WTC11 (cell line): ENCODE data around the gene ATXN7. TPM values are rescaled to one million over a fixed set of nuclear protein-coding genes. Genes with fewer than 3 reads are reported as not detected.
A peak's percentile ranks its signal among the peaks of the same experiment; 100 is the strongest.

Experiments used
- ATAC-seq: fragments of 200-7000 bp; cut with Tn5 transposase; 2 replicates; pipeline ENCODE4 v1.10.0; 2021; ENCODE audit warnings: mild to moderate bottlenecking, moderate library complexity
- CTCF ChIA-PET: fragments of 300-600 bp; sonication (Branson Sonifier 250); formaldehyde crosslinking; loops from one replicate; lab custom pipeline; 2021; ENCODE audit warnings: antibody characterized with exemption; lab: Charles Lee
- POLR2A ChIA-PET: fragments of 350-600 bp; sonication (Branson Sonifier 250); formaldehyde crosslinking; loops from one replicate; lab custom pipeline; 2021; ENCODE audit warnings: antibody characterized with exemption; lab: Charles Lee
- DNase-seq: peaks from one replicate; pipeline ENCODE4 v3.0.0; 2021; ENCODE audit warnings: low spot score
- H3K27ac Mint-ChIP-seq: 2 replicates; pipeline ENCODE4 v1.8.0; 2021; ENCODE audit warnings: mixed read lengths
- H3K27me3 Mint-ChIP-seq: 2 replicates; pipeline ENCODE4 v1.8.0; 2021; ENCODE audit warnings: low read depth, mild to moderate bottlenecking, moderate library complexity, mixed read lengths
- H3K36me3 Mint-ChIP-seq: 2 replicates; pipeline ENCODE4 v1.8.0; 2021; ENCODE audit warnings: mixed read lengths
- H3K4me1 Mint-ChIP-seq: 2 replicates; pipeline ENCODE4 v1.8.0; 2022; ENCODE audit warnings: mixed read lengths
- H3K4me3 Mint-ChIP-seq: 2 replicates; pipeline ENCODE4 v1.8.0; 2021; ENCODE audit warnings: mild to moderate bottlenecking, moderate library complexity, mixed read lengths
- H3K9me3 Mint-ChIP-seq: 2 replicates; pipeline ENCODE4 v1.8.0; 2021; ENCODE audit warnings: mixed read lengths
- FOXK1 ChIP-seq: sonication (generic); formaldehyde crosslinking; IDR thresholded peaks from 2 replicates; pipeline ENCODE4 v1.8.0; 2022; ENCODE audit warnings: mild to moderate bottlenecking, moderate library complexity, missing genetic modification reagents
- GABPB1 ChIP-seq: sonication (generic); formaldehyde crosslinking; IDR thresholded peaks from 2 replicates; pipeline ENCODE4 v1.8.1; 2023; ENCODE audit warnings: mild to moderate bottlenecking, missing genetic modification reagents
- GRHL2 ChIP-seq: fragments of 250-450 bp; sonication (Bioruptor Pico); IDR thresholded peaks from 2 replicates; pipeline ENCODE4 v1.8.0; 2022; ENCODE audit warnings: mild to moderate bottlenecking, moderate library complexity; ENCODE audit not compliant: insufficient replicate concordance, severe bottlenecking
- JUN ChIP-seq: sonication (generic); formaldehyde crosslinking; IDR thresholded peaks from 2 replicates; pipeline ENCODE4 v1.8.0; 2023; ENCODE audit warnings: mild to moderate bottlenecking, missing genetic modification reagents
- KAT7 ChIP-seq: sonication (generic); formaldehyde crosslinking; IDR thresholded peaks from 2 replicates; pipeline ENCODE4 v1.8.1; 2023; ENCODE audit warnings: missing genetic modification reagents, mild to moderate bottlenecking, borderline replicate concordance
- NFYB ChIP-seq: sonication (generic); formaldehyde crosslinking; conservative IDR thresholded peaks from 2 replicates; pipeline ENCODE4 v1.8.0; 2022; ENCODE audit warnings: low read depth, missing genetic modification reagents
- NR2C2 ChIP-seq: sonication (generic); formaldehyde crosslinking; IDR thresholded peaks from 2 replicates; pipeline ENCODE4 v1.8.0; 2022; ENCODE audit warnings: mild to moderate bottlenecking, missing genetic modification reagents
- PRRX2 ChIP-seq: fragments of 250-450 bp; sonication (Bioruptor Pico); IDR thresholded peaks from 2 replicates; pipeline ENCODE4 v1.8.0; 2021; ENCODE audit warnings: mild to moderate bottlenecking
- SMAD4 ChIP-seq: sonication (generic); formaldehyde crosslinking; IDR thresholded peaks from 2 replicates; pipeline ENCODE4 v1.8.0; 2022; ENCODE audit warnings: mild to moderate bottlenecking, missing genetic modification reagents
- SOX15 ChIP-seq: fragments of 250-450 bp; sonication (Bioruptor Pico); IDR thresholded peaks from 2 replicates; pipeline ENCODE4 v1.9.0; 2021; ENCODE audit warnings: mild to moderate bottlenecking
- TCF7 ChIP-seq: sonication (generic); formaldehyde crosslinking; IDR thresholded peaks from 2 replicates; pipeline ENCODE4 v1.8.0; 2022; ENCODE audit warnings: mild to moderate bottlenecking, low read depth, missing genetic modification reagents, moderate library complexity
- ZNF232 ChIP-seq: sonication (generic); formaldehyde crosslinking; IDR thresholded peaks from 2 replicates; pipeline ENCODE4 v1.8.0; 2022; ENCODE audit warnings: mild to moderate bottlenecking, missing genetic modification reagents
- total RNA-seq: library from RNA; stranded (reverse); gene quantifications from 3 replicates; pipeline ENCODE4 v1.2.3, GENCODE V29; 2021
- TF ChIP-seq, protein P1 (sequence below): sonication (generic); formaldehyde crosslinking; IDR thresholded peaks from 2 replicates; pipeline ENCODE4 v1.8.0; 2022; ENCODE audit warnings: missing genetic modification reagents
- TF ChIP-seq, protein P2 (sequence below): sonication (generic); formaldehyde crosslinking; IDR thresholded peaks from 2 replicates; pipeline ENCODE4 v1.8.0; 2022; ENCODE audit warnings: mild to moderate bottlenecking, missing genetic modification reagents
- TF ChIP-seq, protein P3 (sequence below): sonication (generic); formaldehyde crosslinking; IDR thresholded peaks from 2 replicates; pipeline ENCODE4 v1.8.1; 2023; ENCODE audit warnings: mild to moderate bottlenecking, missing genetic modification reagents
- TF ChIP-seq, protein P4 (sequence below): fragments of 250-450 bp; sonication (Bioruptor Pico); IDR thresholded peaks from 2 replicates; pipeline ENCODE4 v1.8.0; 2021; ENCODE audit warnings: mild to moderate bottlenecking
- TF ChIP-seq, protein P5 (sequence below): fragments of 250-450 bp; sonication (Bioruptor Pico); IDR thresholded peaks from 2 replicates; pipeline ENCODE4 v1.9.0; 2021; ENCODE audit warnings: mild to moderate bottlenecking

ATXN7 gene
- total RNA-seq, 1 experiment from 2014 or later = 11.7 TPM

DNA sequence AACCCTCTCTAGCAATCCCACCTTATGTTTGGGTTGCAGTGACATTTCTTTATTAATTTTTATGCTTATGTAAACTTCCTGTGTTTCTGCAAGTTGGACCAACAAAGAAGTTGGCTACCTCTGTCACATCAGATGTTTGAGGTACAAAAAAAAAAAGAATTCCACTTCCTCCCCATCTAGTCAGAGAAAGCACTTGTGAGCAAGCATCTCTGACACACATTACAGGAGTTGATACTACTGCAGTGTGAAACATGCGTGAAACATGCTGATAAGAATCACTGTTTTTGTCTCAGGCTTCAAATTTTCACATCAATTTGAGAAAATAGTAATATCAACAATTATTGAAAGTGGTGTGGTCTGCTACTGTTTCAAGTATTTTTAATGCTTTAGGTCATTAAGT is 47.2 kb downstream of the ATXN7 start (continued):
- no peak for TF ChIP-seq TCF7
- no peak for TF ChIP-seq PRRX2 (CRISPR knock-in tag)
- TF ChIP-seq, protein P1, sequence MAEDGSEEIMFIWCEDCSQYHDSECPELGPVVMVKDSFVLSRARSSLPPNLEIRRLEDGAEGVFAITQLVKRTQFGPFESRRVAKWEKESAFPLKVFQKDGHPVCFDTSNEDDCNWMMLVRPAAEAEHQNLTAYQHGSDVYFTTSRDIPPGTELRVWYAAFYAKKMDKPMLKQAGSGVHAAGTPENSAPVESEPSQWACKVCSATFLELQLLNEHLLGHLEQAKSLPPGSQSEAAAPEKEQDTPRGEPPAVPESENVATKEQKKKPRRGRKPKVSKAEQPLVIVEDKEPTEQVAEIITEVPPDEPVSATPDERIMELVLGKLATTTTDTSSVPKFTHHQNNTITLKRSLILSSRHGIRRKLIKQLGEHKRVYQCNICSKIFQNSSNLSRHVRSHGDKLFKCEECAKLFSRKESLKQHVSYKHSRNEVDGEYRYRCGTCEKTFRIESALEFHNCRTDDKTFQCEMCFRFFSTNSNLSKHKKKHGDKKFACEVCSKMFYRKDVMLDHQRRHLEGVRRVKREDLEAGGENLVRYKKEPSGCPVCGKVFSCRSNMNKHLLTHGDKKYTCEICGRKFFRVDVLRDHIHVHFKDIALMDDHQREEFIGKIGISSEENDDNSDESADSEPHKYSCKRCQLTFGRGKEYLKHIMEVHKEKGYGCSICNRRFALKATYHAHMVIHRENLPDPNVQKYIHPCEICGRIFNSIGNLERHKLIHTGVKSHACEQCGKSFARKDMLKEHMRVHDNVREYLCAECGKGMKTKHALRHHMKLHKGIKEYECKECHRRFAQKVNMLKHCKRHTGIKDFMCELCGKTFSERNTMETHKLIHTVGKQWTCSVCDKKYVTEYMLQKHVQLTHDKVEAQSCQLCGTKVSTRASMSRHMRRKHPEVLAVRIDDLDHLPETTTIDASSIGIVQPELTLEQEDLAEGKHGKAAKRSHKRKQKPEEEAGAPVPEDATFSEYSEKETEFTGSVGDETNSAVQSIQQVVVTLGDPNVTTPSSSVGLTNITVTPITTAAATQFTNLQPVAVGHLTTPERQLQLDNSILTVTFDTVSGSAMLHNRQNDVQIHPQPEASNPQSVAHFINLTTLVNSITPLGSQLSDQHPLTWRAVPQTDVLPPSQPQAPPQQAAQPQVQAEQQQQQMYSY (CRISPR knock-in tag) = no peak
- no peak for TF ChIP-seq FOXK1
- TF ChIP-seq SOX15 (CRISPR knock-in tag) = no peak
- TF ChIP-seq JUN (CRISPR knock-in tag) = no peak
- TF ChIP-seq, protein P2, sequence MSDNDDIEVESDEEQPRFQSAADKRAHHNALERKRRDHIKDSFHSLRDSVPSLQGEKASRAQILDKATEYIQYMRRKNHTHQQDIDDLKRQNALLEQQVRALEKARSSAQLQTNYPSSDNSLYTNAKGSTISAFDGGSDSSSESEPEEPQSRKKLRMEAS = no peak
- TF ChIP-seq NR2C2 = no peak
- TF ChIP-seq SMAD4 (CRISPR knock-in tag) = no peak
- TF ChIP-seq ZNF232 (CRISPR knock-in tag) = no peak
- no peak for TF ChIP-seq KAT7

DNA sequence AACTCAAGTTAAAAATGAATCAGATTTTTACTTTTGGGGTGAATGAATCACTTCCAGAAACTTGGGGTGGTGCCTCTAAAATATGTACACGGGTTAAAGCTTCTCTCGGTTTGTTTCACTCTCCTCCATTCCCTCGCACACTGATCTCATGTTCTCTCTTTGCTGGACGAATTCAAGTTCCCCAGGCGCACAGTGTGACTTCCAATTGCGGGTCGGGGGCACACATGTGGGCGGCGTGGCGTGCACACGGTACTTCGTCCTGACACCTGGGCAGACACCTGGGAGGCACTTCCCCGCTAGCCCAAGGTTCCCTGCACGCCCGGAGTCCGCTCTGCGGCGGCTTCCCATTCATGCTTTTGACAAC is 47.8 kb downstream of the ATXN7 start:
- no peaks in the 10 kb centered on the region for H3K9me3 Mint-ChIP-seq
- peaks cover 35% of the 10 kb centered on the region for H3K4me1 Mint-ChIP-seq
- H3K27me3 Mint-ChIP-seq = peaks cover 3% of the 10 kb centered on the region; the same call in 1 of the 2 replicates
- H3K27ac Mint-ChIP-seq = peak overlapping the region; percentile 82
- TF ChIP-seq, protein P3, sequence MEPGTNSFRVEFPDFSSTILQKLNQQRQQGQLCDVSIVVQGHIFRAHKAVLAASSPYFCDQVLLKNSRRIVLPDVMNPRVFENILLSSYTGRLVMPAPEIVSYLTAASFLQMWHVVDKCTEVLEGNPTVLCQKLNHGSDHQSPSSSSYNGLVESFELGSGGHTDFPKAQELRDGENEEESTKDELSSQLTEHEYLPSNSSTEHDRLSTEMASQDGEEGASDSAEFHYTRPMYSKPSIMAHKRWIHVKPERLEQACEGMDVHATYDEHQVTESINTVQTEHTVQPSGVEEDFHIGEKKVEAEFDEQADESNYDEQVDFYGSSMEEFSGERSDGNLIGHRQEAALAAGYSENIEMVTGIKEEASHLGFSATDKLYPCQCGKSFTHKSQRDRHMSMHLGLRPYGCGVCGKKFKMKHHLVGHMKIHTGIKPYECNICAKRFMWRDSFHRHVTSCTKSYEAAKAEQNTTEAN (CRISPR knock-in tag) = no peak
- TF ChIP-seq, protein P2 = peak; percentile 57; the same call in 1 of the 2 replicates
- peaks cover 4% of the 10 kb centered on the region for H3K36me3 Mint-ChIP-seq
- no peak for ATAC-seq
- ChIA-PET POLR2A (interaction anchor here (0.5 to 1.2 kb wide), 3 partner anchors 16 to 371 kb away, joined by 3 to 4 read pairs (median 4); no protein-coding TSS in a partner anchor), CTCF (no interaction called here)
- no peak for DNase-seq
- H3K4me3 Mint-ChIP-seq = peak overlapping the region; percentile 85

DNA sequence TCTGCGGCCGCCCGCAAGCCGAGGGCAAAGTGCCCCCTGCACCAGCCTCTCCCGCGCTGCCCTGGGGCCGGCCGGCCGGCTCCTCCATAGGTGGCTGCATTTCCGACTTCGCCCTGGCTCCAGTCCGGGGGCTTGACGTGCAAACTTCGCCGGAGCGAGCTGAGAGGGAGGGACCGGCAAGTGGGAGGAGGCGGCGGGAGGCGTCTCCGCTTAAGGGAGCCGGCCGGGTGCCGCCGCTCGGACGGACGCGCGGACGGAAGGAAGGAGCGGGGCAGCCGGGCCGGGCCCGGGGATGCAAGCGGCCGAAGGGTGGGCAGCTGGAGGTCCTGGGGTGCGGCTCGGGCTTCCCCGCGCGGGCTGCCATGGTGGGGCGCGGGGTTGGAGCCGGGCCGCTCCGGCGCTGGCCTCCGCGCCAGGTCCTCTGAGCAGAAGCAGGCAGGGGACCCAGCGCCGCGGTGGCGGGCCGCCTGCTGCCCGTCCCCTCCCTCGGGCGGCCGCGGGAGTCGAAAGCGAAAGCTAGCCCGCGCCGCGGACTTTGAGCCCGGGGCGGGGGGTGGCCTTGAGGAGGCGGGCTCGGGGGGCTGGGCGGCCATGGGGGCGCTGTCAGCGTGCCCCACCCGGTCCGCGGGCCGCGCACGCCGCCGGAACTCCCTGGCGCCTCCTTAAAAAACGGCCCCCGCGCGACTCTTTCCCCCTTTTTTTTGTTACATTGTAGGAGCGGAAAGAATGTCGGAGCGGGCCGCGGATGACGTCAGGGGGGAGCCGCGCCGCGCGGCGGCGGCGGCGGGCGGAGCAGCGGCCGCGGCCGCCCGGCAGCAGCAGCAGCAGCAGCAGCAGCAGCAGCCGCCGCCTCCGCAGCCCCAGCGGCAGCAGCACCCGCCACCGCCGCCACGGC is 48.5 kb downstream of the ATXN7 start, which contains the start of gene SCAANT1:
SCAANT1 (minus strand) TSS at position 511 of the 895 bp plus-strand sequence.
- DNase-seq (peak; percentile 83), ATAC-seq (peak; percentile 79)
- Mint-ChIP-seq H3K4me3 (peak within 1 kb of the TSS; percentile 88), H3K27me3 (peaks cover 3% of the 10 kb centered on the region; the same call in 1 of the 2 replicates), H3K9me3 (no peaks in the 10 kb centered on the region), H3K36me3 (peaks cover 9% of the 10 kb centered on the region), H3K4me1 (peaks cover 35% of the 10 kb centered on the region), H3K27ac (peak within 1 kb of the TSS; percentile 87)
- ChIA-PET CTCF (no interaction called here), POLR2A (interaction anchor here (0.6 to 1.2 kb wide), 3 partner anchors 17 to 1638 kb away, joined by 3 to 4 read pairs (median 4); no protein-coding TSS in a partner anchor)
- TF ChIP-seq GRHL2 (CRISPR knock-in tag) (no peak), FOXK1 (no peak), PRRX2 (CRISPR knock-in tag) (no peak), NFYB (no peak), GABPB1 (CRISPR knock-in tag) (no peak)
- TF ChIP-seq, protein P2 = peak; percentile 19
- TF ChIP-seq, protein P4, sequence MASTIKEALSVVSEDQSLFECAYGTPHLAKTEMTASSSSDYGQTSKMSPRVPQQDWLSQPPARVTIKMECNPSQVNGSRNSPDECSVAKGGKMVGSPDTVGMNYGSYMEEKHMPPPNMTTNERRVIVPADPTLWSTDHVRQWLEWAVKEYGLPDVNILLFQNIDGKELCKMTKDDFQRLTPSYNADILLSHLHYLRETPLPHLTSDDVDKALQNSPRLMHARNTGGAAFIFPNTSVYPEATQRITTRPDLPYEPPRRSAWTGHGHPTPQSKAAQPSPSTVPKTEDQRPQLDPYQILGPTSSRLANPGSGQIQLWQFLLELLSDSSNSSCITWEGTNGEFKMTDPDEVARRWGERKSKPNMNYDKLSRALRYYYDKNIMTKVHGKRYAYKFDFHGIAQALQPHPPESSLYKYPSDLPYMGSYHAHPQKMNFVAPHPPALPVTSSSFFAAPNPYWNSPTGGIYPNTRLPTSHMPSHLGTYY (CRISPR knock-in tag) = no peak
- TF ChIP-seq, protein P1 (CRISPR knock-in tag) = no peak; the same call in 1 of the 2 replicates
- TF ChIP-seq, protein P5, sequence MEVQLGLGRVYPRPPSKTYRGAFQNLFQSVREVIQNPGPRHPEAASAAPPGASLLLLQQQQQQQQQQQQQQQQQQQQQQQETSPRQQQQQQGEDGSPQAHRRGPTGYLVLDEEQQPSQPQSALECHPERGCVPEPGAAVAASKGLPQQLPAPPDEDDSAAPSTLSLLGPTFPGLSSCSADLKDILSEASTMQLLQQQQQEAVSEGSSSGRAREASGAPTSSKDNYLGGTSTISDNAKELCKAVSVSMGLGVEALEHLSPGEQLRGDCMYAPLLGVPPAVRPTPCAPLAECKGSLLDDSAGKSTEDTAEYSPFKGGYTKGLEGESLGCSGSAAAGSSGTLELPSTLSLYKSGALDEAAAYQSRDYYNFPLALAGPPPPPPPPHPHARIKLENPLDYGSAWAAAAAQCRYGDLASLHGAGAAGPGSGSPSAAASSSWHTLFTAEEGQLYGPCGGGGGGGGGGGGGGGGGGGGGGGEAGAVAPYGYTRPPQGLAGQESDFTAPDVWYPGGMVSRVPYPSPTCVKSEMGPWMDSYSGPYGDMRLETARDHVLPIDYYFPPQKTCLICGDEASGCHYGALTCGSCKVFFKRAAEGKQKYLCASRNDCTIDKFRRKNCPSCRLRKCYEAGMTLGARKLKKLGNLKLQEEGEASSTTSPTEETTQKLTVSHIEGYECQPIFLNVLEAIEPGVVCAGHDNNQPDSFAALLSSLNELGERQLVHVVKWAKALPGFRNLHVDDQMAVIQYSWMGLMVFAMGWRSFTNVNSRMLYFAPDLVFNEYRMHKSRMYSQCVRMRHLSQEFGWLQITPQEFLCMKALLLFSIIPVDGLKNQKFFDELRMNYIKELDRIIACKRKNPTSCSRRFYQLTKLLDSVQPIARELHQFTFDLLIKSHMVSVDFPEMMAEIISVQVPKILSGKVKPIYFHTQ (CRISPR knock-in tag) = no peak
